A673 (cell line): ENCODE data around the gene KRTAP4-4. TPM values are rescaled to one million over a fixed set of nuclear protein-coding genes. Genes with fewer than 3 reads are reported as not detected.

Source experiments
- BruUV-seq: library from RNA; stranded (reverse); fragments of 400-500 nt; replicated peaks from 2 replicates; lab custom pipeline; 2021; lab: Mats Ljungman, UMichigan
- CTCF ChIA-PET: fragments of 300-600 bp; sonication (Branson Sonifier 250); formaldehyde crosslinking; loops from one replicate; lab custom pipeline; 2022; ENCODE audit warnings: antibody characterized with exemption; lab: Charles Lee
- POLR2A ChIA-PET: fragments of 300-600 bp; sonication (Branson Sonifier 250); formaldehyde crosslinking; loops from one replicate; lab custom pipeline; 2022; ENCODE audit warnings: antibody characterized with exemption; ENCODE audit not compliant: low non-redundant PET; lab: Charles Lee
- DNase-seq: peaks from one replicate; pipeline ENCODE4 v3.0.0-alpha.2; 2015; ENCODE audit warnings: low spot score
- H3K27ac ChIP-seq: fragments of 200-600 bp; sonication (generic); 2 replicates; pipeline ENCODE4 v1.5.1; 2016; ENCODE audit warnings: mixed run types, low read depth, mild to moderate bottlenecking, mixed read lengths, antibody characterized with exemption, low read length; ENCODE audit not compliant: poor library complexity, severe bottlenecking
- H3K27me3 ChIP-seq: fragments of 200-600 bp; sonication (generic); replicated peaks from 2 replicates; pipeline ENCODE4 v1.6.1; 2017; ENCODE audit warnings: mixed run types, low read depth, mild to moderate bottlenecking, mixed read lengths, antibody characterized with exemption, low read length; ENCODE audit not compliant: insufficient read depth, poor library complexity
- H3K36me3 ChIP-seq: fragments of 200-600 bp; sonication (generic); 2 replicates; pipeline ENCODE4 v1.6.1; 2016; ENCODE audit warnings: mixed run types, mild to moderate bottlenecking, mixed read lengths, antibody characterized with exemption, low read length; ENCODE audit not compliant: insufficient read depth, poor library complexity, severe bottlenecking
- H3K4me1 ChIP-seq: fragments of 200-600 bp; sonication (generic); 2 replicates; pipeline ENCODE4 v1.6.1; 2017; ENCODE audit warnings: mixed run types, mild to moderate bottlenecking, mixed read lengths, antibody characterized with exemption, low read length; ENCODE audit not compliant: insufficient read depth, poor library complexity, severe bottlenecking
- H3K4me3 ChIP-seq: fragments of 200-600 bp; sonication (generic); 2 replicates; pipeline ENCODE4 v1.5.1; 2016; ENCODE audit warnings: low read depth, mixed run types, mild to moderate bottlenecking, mixed read lengths, low read length; ENCODE audit not compliant: poor library complexity, severe bottlenecking
- H3K9me3 ChIP-seq: fragments of 200-600 bp; sonication (generic); 2 replicates; pipeline ENCODE4 v1.6.1; 2016; ENCODE audit warnings: mixed run types, low read depth, mild to moderate bottlenecking, mixed read lengths, antibody characterized with exemption, low read length; ENCODE audit not compliant: poor library complexity, severe bottlenecking
- EZH2 ChIP-seq: fragments of 200-600 bp; sonication (generic); IDR thresholded peaks from 2 replicates; pipeline ENCODE4 v1.6.1; 2017; ENCODE audit warnings: borderline replicate concordance, low read depth, mild to moderate bottlenecking, mixed read lengths, antibody characterized with exemption, low read length; ENCODE audit not compliant: poor library complexity, severe bottlenecking
- intact Hi-C: fragments of 100-400 bp; cut with micrococcal nuclease; formaldehyde crosslinking; loops from one replicate; pipeline ENCODE4 v1.10.0; 2022; ENCODE audit not compliant: unreplicated experiment
- total RNA-seq: library from RNA; stranded (reverse); gene quantifications from 2 replicates; pipeline ENCODE4 v1.2.3, GENCODE V29; 2021
- TF ChIP-seq, protein P1 (sequence below): fragments of 300-800, 200-600 bp; sonication (generic); conservative IDR thresholded peaks from 2 replicates; pipeline ENCODE4 v1.5.1; 2017; ENCODE audit warnings: low read depth, mild to moderate bottlenecking, antibody characterized with exemption, low read length, moderate library complexity, mixed read lengths

The KRTAP4-4 gene
- total RNA-seq, 1 experiment from 2014 or later, result not detected

DNA sequence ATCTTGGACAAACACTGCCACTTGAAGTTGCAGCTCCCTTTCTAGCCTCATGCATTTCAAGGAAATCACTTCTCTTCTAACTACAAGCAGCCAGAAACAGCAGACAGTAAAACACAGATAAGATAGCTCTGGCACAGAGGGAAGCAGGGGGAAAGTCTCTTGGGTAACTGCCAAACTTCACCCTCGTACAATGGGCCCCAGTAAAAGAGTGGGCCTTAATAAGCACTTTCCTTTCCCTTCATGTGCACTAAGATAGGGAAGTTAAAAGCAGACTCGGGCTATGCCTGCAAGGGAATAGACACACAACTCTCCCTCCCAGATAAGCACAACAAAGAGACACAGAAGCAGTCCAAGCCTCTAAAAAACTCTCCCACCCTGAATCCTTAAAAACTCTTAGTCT, 6.7 kb downstream of the KRTAP4-4 start:
- no peaks in the 10 kb centered on the region for H3K9me3 ChIP-seq
- no TSS peak for BruUV-seq
- H3K4me3 ChIP-seq, result no peak overlapping the region
- H3K27me3 ChIP-seq, result no peaks in the 10 kb centered on the region
- no peak for TF ChIP-seq EZH2
- TF ChIP-seq, protein P1, sequence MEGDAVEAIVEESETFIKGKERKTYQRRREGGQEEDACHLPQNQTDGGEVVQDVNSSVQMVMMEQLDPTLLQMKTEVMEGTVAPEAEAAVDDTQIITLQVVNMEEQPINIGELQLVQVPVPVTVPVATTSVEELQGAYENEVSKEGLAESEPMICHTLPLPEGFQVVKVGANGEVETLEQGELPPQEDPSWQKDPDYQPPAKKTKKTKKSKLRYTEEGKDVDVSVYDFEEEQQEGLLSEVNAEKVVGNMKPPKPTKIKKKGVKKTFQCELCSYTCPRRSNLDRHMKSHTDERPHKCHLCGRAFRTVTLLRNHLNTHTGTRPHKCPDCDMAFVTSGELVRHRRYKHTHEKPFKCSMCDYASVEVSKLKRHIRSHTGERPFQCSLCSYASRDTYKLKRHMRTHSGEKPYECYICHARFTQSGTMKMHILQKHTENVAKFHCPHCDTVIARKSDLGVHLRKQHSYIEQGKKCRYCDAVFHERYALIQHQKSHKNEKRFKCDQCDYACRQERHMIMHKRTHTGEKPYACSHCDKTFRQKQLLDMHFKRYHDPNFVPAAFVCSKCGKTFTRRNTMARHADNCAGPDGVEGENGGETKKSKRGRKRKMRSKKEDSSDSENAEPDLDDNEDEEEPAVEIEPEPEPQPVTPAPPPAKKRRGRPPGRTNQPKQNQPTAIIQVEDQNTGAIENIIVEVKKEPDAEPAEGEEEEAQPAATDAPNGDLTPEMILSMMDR, result no peak
- intact Hi-C loops, result no loop called here
- CTCF ChIA-PET, result no interaction called here
- no peaks in the 10 kb centered on the region for H3K36me3 ChIP-seq
- POLR2A ChIA-PET, result no interaction called here
- DNase-seq, result peak; percentile 27
- H3K4me1 ChIP-seq, result peaks cover 15% of the 10 kb centered on the region
- H3K27ac ChIP-seq, result peak overlapping the region; percentile 77

DNA sequence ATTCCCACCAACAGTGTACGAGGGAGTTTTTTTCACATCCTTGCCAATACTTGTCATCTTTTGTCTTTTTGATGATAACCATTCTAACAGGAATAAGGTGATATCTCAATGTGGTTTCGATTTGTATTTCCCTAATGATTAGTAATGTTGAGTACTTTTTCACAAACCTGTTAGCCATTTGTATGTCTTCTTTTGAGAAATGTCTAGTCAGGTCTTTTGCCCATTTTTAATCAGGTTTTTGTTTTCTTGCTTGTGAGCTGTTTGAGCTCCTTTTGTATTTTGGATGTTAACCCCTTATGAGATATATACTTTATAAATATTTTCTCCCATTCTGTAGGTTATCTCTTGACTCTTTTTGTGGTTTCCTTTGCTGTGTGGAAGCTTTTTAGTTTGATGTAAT, 9.0 kb downstream of the KRTAP4-4 start:
- no peak overlapping the region for H3K4me3 ChIP-seq
- H3K27ac ChIP-seq, result no peak overlapping the region
- no TSS peak for BruUV-seq
- ChIA-PET POLR2A (no interaction called here), CTCF (no interaction called here)
- no peaks in the 10 kb centered on the region for H3K36me3 ChIP-seq
- intact Hi-C loops, result no loop called here
- DNase-seq, result no peak
- TF ChIP-seq EZH2, result no peak
- TF ChIP-seq, protein P1, result no peak
- peaks cover 30% of the 10 kb centered on the region for H3K4me1 ChIP-seq
- no peaks in the 10 kb centered on the region for H3K27me3 ChIP-seq
- H3K9me3 ChIP-seq, result no peaks in the 10 kb centered on the region

DNA sequence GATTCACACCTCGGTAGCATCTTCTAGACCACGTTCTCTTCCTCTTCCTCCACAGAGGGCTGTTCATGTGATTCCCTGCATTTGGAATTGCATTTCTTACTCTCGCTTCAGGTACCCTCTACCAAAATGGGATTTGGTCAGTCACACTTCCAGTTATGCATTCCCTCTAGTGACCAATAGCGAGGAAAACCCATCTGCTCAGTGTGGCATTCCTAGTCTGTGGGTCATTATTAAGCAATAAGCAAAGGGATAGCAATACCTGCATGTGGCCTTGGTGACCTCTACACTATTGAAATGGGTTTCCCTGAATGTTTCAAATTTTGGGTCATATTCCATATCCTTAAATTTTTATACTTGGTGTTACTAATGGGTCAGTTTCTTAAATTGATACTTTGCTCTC, 10.5 kb downstream of the KRTAP4-4 start:
- POLR2A ChIA-PET, result no interaction called here
- no TSS peak for BruUV-seq
- no peaks in the 10 kb centered on the region for H3K36me3 ChIP-seq
- H3K27me3 ChIP-seq, result no peaks in the 10 kb centered on the region
- H3K4me3 ChIP-seq, result no peak overlapping the region
- intact Hi-C loops, result no loop called here
- peaks cover 43% of the 10 kb centered on the region for H3K4me1 ChIP-seq
- no peak for DNase-seq
- no peaks in the 10 kb centered on the region for H3K9me3 ChIP-seq
- TF ChIP-seq, protein P1, result no peak
- H3K27ac ChIP-seq, result peak overlapping the region; percentile 96
- CTCF ChIA-PET, result no interaction called here
